ENCODE data around the gene ARID5B. TPM values are rescaled to one million over a fixed set of nuclear protein-coding genes. Genes with fewer than 3 reads are reported as not detected.
A peak's percentile ranks its signal among the peaks of the same experiment; 100 is the strongest.

ARID5B gene
- total and polyA plus RNA-seq, 2 of the 4 experiments (the other 2 are of a cell fraction), result 41.0 to 125 TPM

GRCh38 chr10:62131724-62132123 lies 230.2 kb downstream of the ARID5B start:
- H4K20me1 ChIP-seq (ENCODE audit: insufficient read depth, low read length), result no peaks in the 10 kb centered on the region
- no peaks in the 10 kb centered on the region for H3K36me3 ChIP-seq (ENCODE audit: control insufficient read depth, insufficient read depth, low read length)
- ATAC-seq (ENCODE audit: low read depth) (no peak; the same call in 1 of the 2 replicates), DNase-seq (no peak)
- H2BK120ac ChIP-seq (ENCODE audit: low read depth, low read length), result peak overlapping the region; percentile 86
- peak overlapping the region; percentile 35 for H2AK9ac ChIP-seq (replicated peaks; ENCODE audit: low read depth, low read length, poor library complexity)
- TF ChIP-seq FOS (IDR thresholded peaks at IDR 0.05; ENCODE audit: low read depth, low read length) (no peak), RFX5 (IDR thresholded peaks at IDR 0.05; ENCODE audit: low read depth, low read length) (no peak), CEBPB (IDR thresholded peaks at IDR 0.05; ENCODE audit: low read depth, low read length) (no peak), RAD21 (IDR thresholded peaks at IDR 0.05; ENCODE audit: low read length) (no peak), USF2 (IDR thresholded peaks at IDR 0.05; ENCODE audit: low read depth, low read length) (peak; percentile 62; the same call in 1 of the 2 replicates)
- no peak overlapping the region for H3K4me3 ChIP-seq (ENCODE audit: insufficient read depth, low read depth, low read length)
- H3K79me1 ChIP-seq (ENCODE audit: low read depth in 1 of 2, low read length in 2 of 2), result peaks cover 4 to 22% of the 10 kb centered on the region in 2 experiments; a peak in 3 of 4 replicates
- in situ Hi-C loops (cut with MboI; ENCODE audit: low sequenced_read_pairs), result no loop called here
- H3K4ac ChIP-seq (ENCODE audit: low read depth, low read length), result peak overlapping the region; percentile 89
- peak overlapping the region; percentile 86 for H4K91ac ChIP-seq (ENCODE audit: insufficient read depth, low read depth, low read length)
- peak overlapping the region; percentile 65; the same call in 1 of the 2 replicates for H3K23ac ChIP-seq (ENCODE audit: low read depth, low read length)
- no CpG with 5 or more reads among the region's 4 CpGs for WGBS, 2 experiments (ENCODE audit: extremely low coverage in 2 of 2, insufficient read length in 1 of 2)
- H3K9me1 ChIP-seq (ENCODE audit: insufficient read depth, low read length), result peaks cover 7% of the 10 kb centered on the region
- dilution Hi-C loops (cut with HindIII; ENCODE audit: low sequenced_read_pairs, unreplicated experiment), result no loop called here
- no TSS peak for BruUV-seq (replicated peaks)
- H3K18ac ChIP-seq (ENCODE audit: low read depth, low read length), result peak overlapping the region; percentile 97
- POLR2A ChIA-PET (ENCODE audit: unreplicated experiment), result no interaction called here
- H3K4me1 ChIP-seq (ENCODE audit: control insufficient read depth, insufficient read depth, low read length), result peaks cover 20% of the 10 kb centered on the region
- no peaks in the 10 kb centered on the region for H3K27me3 ChIP-seq (ENCODE audit: control insufficient read depth, insufficient read depth, low read length)
- H2BK15ac ChIP-seq (ENCODE audit: low read depth, low read length), result peak overlapping the region; percentile 91
- peak overlapping the region; percentile 42 for H3K9ac ChIP-seq (ENCODE audit: low read depth, low read length)
- H2AK5ac ChIP-seq (ENCODE audit: low read depth, low read length), result peak overlapping the region; percentile 75
- peaks cover 2% of the 10 kb centered on the region for H3K9me3 ChIP-seq (ENCODE audit: control insufficient read depth, insufficient read depth, low read length)
- peak overlapping the region; percentile 79 for H3K56ac ChIP-seq (ENCODE audit: extremely low read depth, insufficient read depth, low read length)
- H4K8ac ChIP-seq (ENCODE audit: low read depth in 2 of 2, low read length in 2 of 2), result peak overlapping the region; percentile 76 to 85
- peak overlapping the region; percentile 96 for H4K5ac ChIP-seq (ENCODE audit: low read depth, low read length)
- CTCF ChIA-PET, result no interaction called here
- H2BK20ac ChIP-seq (ENCODE audit: low read depth, low read length), result peak overlapping the region; percentile 92
- H2AFZ ChIP-seq (replicated peaks; ENCODE audit: low read length, poor library complexity), result no peak overlapping the region
- no peak overlapping the region for H3K4me2 ChIP-seq (ENCODE audit: low read depth, low read length)
- peak overlapping the region; percentile 75 for H3K14ac ChIP-seq (replicated peaks; ENCODE audit: low read depth, low read length)
- H2BK5ac ChIP-seq (ENCODE audit: low read depth, low read length, poor library complexity, severe bottlenecking), result peak overlapping the region; percentile 95
- intact Hi-C loops (cut with micrococcal nuclease), result no loop called here
- H3K27ac ChIP-seq (ENCODE audit: insufficient read depth, low read length), result peak overlapping the region; percentile 99
